CD14-positive monocyte (primary cell): Measurements from ENCODE around the gene GLS. TPM values are rescaled to one million over a fixed set of nuclear protein-coding genes. Genes with fewer than 3 reads are reported as not detected.

Experiments
- DNase-seq, 3 donors: peaks; one replicate each; pipeline ENCODE4 v3.0.0-alpha.2; 2011 to 2022
- H2AFZ ChIP-seq: 2 replicates; pipeline ENCODE4 v1.6.0; 2012; ENCODE audit warnings: mild to moderate bottlenecking, low read depth, low read length, inconsistent platforms; ENCODE audit not compliant: insufficient read depth, poor library complexity, severe bottlenecking
- H3K27ac ChIP-seq, 2 donors: 1 replicate in 1 of 2; 2 replicates in 1 of 2; pipeline ENCODE4 v1.5.1; 2012 to 2013; ENCODE audit warnings: low read length in 2 of 2, control low read depth in 1 of 2, inconsistent platforms in 1 of 2, low read depth in 1 of 2, mild to moderate bottlenecking in 1 of 2
- H3K27me3 ChIP-seq, 2 donors: one replicate each; pipeline versions ENCODE4 v1.6.0 to v1.6.1; 2011 to 2013; ENCODE audit warnings: low read length in 2 of 2; ENCODE audit not compliant: control insufficient read depth in 2 of 2, insufficient read depth in 2 of 2
- H3K36me3 ChIP-seq, 2 donors: replicated peaks in 1 of 2; 1 replicate in 1 of 2; 2 replicates in 1 of 2; pipeline versions ENCODE4 v1.5.1 to v1.6.1; 2012 to 2013; ENCODE audit warnings: low read length in 2 of 2, control low read depth in 1 of 2, inconsistent platforms in 1 of 2, mild to moderate bottlenecking in 1 of 2; ENCODE audit not compliant: insufficient read depth in 2 of 2, control insufficient read depth in 1 of 2
- H3K4me1 ChIP-seq, 2 donors: 1 replicate in 1 of 2; 2 replicates in 1 of 2; pipeline versions ENCODE4 v1.5.1 to v1.6.1; 2012 to 2013; ENCODE audit warnings: low read length in 2 of 2, control low read depth in 1 of 2, inconsistent platforms in 1 of 2, mild to moderate bottlenecking in 1 of 2, moderate library complexity in 1 of 2; ENCODE audit not compliant: insufficient read depth in 2 of 2, control insufficient read depth in 1 of 2
- H3K4me2 ChIP-seq: replicated peaks from 2 replicates; pipeline ENCODE3; 2012; ENCODE audit warnings: low read length, moderate library complexity, mild to moderate bottlenecking; ENCODE audit not compliant: poor library complexity, severe bottlenecking; ENCODE audit errors: extremely low read depth
- H3K4me3 ChIP-seq, 3 experiments: fragments of 200-600 bp in 1 of 3; sonication (generic) in 1 of 3; replicated peaks in 1 of 3; 1 replicate in 2 of 3; 2 replicates in 1 of 3; pipeline ENCODE4 v1.5.1; 2011 to 2013; ENCODE audit warnings: low read length in 3 of 3, mild to moderate bottlenecking in 3 of 3, control low read depth in 2 of 3, low read depth in 2 of 3, inconsistent platforms in 1 of 3, moderate library complexity in 1 of 3
- H3K79me2 ChIP-seq: 2 replicates; pipeline ENCODE4 v1.6.0; 2012; ENCODE audit warnings: mild to moderate bottlenecking, control low read depth, inconsistent platforms, low read length, moderate library complexity; ENCODE audit not compliant: insufficient read depth
- H3K9ac ChIP-seq: 2 replicates; pipeline ENCODE4 v1.6.0; 2017; ENCODE audit warnings: low read length, mild to moderate bottlenecking; ENCODE audit not compliant: insufficient read depth, poor library complexity, severe bottlenecking
- H3K9me3 ChIP-seq, 2 donors: replicated peaks in 1 of 2; 1 replicate in 1 of 2; 2 replicates in 1 of 2; pipeline versions ENCODE4 v1.5.1 to v1.6.1; 2012 to 2013; ENCODE audit warnings: low read length in 2 of 2, control low read depth in 1 of 2; ENCODE audit not compliant: control insufficient read depth in 1 of 2, insufficient read depth in 1 of 2
- H4K20me1 ChIP-seq: 2 replicates; pipeline ENCODE4 v1.6.0; 2012; ENCODE audit warnings: mild to moderate bottlenecking, low read length, control low read depth, moderate library complexity; ENCODE audit not compliant: insufficient read depth
- H3K27ac Mint-ChIP-seq, 7 donors: one replicate each; pipeline ENCODE4 v1.8.0; 2020; ENCODE audit warnings: mild to moderate bottlenecking in 7 of 7, mixed read lengths in 7 of 7, moderate library complexity in 6 of 7, inconsistent platforms in 2 of 7
- H3K27me3 Mint-ChIP-seq, 3 donors: one replicate each; pipeline ENCODE4 v1.8.0; 2021 to 2022; ENCODE audit warnings: low read depth in 3 of 3, mild to moderate bottlenecking in 3 of 3, mixed read lengths in 3 of 3, moderate library complexity in 3 of 3, inconsistent platforms in 1 of 3
- H3K36me3 Mint-ChIP-seq, 2 donors: one replicate each; pipeline ENCODE4 v1.8.0; 2020; ENCODE audit warnings: mixed read lengths in 2 of 2, inconsistent platforms in 1 of 2, mild to moderate bottlenecking in 1 of 2
- H3K4me1 Mint-ChIP-seq: one replicate; pipeline ENCODE4 v1.8.0; 2020; ENCODE audit warnings: mild to moderate bottlenecking, mixed read lengths
- H3K4me3 Mint-ChIP-seq, 2 donors: one replicate each; pipeline ENCODE4 v1.8.0; 2020; ENCODE audit warnings: mild to moderate bottlenecking in 2 of 2, mixed read lengths in 2 of 2, moderate library complexity in 1 of 2
- H3K9me3 Mint-ChIP-seq, 7 donors: one replicate each; pipeline ENCODE4 v1.8.0; 2020 to 2022; ENCODE audit warnings: mixed read lengths in 7 of 7, mild to moderate bottlenecking in 6 of 7, moderate library complexity in 6 of 7, inconsistent platforms in 2 of 7
- WGBS: methylation state at CpG from one replicate; pipeline ENCODE4 v1.1.5; 2013; ENCODE audit warnings: missing lambda C conversion rate; ENCODE audit not compliant: insufficient coverage; 5-methylcytosine and 5-hydroxymethylcytosine counted together
- intact Hi-C, 2 donors: fragments of 100-400 bp; cut with micrococcal nuclease; formaldehyde crosslinking; loops; one replicate each; pipeline versions ENCODE4 v1.15.0 to v1.15.1; 2023
- polyA plus RNA-seq, 3 donors: library from polyadenylated mRNA; depleted of rRNA in 1 of 3; unstranded in 2 of 3; stranded (reverse) in 1 of 3; fragments of 300-500 nt in 2 of 3; fragments of >200 nt in 1 of 3; fragmentation: Illumina TruSeq in 2 of 3; gene quantifications; 1 replicate in 2 of 3; 2 replicates in 1 of 3; pipeline ENCODE4 v1.2.3, GENCODE V29; 2012 to 2021
- TF ChIP-seq, protein P1 (sequence below): fragments of 200-600 bp; IDR thresholded peaks from one replicate; pipeline ENCODE4 v1.8.0; 2022; ENCODE audit warnings: antibody characterized with exemption, mild to moderate bottlenecking

The GLS gene
- polyA plus RNA-seq, 3 donors: 6.0 to 29.5 (median 9.0) TPM

DNA sequence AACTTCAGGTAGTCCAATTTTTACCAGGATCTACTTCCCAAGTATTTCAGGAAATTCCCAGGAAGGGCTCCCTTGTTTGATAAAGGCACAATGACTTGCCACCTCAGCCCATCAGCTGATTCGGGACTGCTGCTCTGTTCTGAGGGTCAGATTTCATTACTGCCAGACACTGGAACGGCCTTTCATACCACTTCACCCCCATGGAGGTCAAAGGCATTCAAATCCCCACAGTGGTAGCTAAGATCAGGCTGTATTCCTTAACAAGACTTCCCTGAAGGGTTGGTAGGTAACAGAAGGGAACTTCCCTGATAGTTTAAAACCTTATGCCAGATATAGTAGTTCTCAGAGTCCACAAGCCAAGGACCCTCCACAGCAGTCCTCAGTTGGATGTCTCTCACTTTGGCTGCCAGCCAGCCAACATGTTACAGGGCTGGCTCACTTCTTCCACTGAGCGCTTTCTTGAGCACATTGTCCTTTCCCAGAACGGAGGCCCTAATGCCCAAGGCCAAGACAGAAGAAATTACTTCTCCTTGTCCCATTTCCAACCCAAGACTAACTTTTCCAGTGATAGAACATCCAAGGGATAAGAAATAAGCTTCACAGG lies 40.0 kb upstream of the GLS start:
- Histone ChIP-seq H3K36me3 (no peaks in the 10 kb centered on the region), H2AFZ (no peak overlapping the region), H3K4me2 (no peak overlapping the region), H3K9ac (no peak overlapping the region), H3K27ac (no peak overlapping the region), H3K4me3 (no peak overlapping the region), H3K27me3 (no peaks in the 10 kb centered on the region), H3K4me1 (no peaks in the 10 kb centered on the region), H4K20me1 (no peaks in the 10 kb centered on the region), H3K9me3 (no peaks in the 10 kb centered on the region), H3K79me2 (no peaks in the 10 kb centered on the region)
- TF ChIP-seq, protein P1, sequence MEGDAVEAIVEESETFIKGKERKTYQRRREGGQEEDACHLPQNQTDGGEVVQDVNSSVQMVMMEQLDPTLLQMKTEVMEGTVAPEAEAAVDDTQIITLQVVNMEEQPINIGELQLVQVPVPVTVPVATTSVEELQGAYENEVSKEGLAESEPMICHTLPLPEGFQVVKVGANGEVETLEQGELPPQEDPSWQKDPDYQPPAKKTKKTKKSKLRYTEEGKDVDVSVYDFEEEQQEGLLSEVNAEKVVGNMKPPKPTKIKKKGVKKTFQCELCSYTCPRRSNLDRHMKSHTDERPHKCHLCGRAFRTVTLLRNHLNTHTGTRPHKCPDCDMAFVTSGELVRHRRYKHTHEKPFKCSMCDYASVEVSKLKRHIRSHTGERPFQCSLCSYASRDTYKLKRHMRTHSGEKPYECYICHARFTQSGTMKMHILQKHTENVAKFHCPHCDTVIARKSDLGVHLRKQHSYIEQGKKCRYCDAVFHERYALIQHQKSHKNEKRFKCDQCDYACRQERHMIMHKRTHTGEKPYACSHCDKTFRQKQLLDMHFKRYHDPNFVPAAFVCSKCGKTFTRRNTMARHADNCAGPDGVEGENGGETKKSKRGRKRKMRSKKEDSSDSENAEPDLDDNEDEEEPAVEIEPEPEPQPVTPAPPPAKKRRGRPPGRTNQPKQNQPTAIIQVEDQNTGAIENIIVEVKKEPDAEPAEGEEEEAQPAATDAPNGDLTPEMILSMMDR: no peak
- peaks cover 3% of the 10 kb centered on the region for H3K4me1 Mint-ChIP-seq
- H3K9me3 Mint-ChIP-seq: no peaks in the 10 kb centered on the region
- no peaks in the 10 kb centered on the region for H3K36me3 Mint-ChIP-seq
- DNase-seq: no peak
- intact Hi-C loops: loop anchor here in 1 of 2 donors (10.0 kb wide), 1 partner anchor 114 kb away; no protein-coding TSS in a partner anchor
- H3K27me3 Mint-ChIP-seq: peaks cover 0 to 2% (median 0%) of the 10 kb centered on the region in 3 donors
- WGBS: 100% methylated on average over 1 of the region's 4 CpGs
- H3K4me3 Mint-ChIP-seq: no peak overlapping the region
- no peak overlapping the region for H3K27ac Mint-ChIP-seq

DNA sequence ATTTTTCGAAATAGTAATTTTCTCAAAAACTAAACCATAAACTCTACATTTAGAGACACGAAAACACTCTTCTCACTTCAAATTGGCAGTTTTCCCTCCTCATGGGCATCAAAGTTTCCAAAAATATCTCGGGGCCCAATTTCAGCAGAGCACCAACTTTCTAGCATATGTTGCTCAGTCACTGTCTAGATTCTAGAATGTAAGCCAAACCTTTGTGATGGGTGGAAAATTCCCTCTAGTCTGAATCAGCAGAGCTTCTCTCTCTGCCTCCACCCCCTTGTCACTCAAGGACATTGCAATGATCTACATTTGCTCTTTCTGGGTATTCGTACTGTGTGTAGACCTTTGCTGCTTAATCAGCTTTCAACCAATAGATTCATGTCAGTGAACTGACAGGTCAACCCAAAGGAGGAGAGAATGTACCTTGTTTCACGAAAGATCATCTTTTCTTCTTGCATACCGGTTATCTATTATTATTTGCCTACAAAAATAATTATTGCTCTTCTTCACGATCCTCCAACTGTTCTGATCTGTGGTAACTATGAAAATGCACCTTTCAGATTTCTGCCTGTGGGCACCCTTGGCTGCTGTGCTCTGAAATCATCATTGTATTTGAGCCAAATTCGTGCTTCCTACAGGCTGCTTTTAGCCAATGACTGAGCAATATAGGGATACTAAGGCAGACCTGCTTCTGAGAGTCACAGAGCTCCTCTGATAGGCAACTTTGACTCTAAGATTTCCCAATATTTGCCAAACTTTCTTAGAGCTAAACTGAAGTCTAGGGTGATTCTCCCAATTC lies 38.7 kb upstream of the GLS start:
- no peak overlapping the region for H3K9ac ChIP-seq
- H3K27me3 ChIP-seq: no peaks in the 10 kb centered on the region
- H3K27ac Mint-ChIP-seq: no peak overlapping the region
- intact Hi-C loops: loop anchor here in 1 of 2 donors (10.0 kb wide), 1 partner anchor 113 kb away; no protein-coding TSS in a partner anchor
- no peaks in the 10 kb centered on the region for H3K9me3 Mint-ChIP-seq
- H3K4me3 Mint-ChIP-seq: no peak overlapping the region
- no peaks in the 10 kb centered on the region for H3K4me1 ChIP-seq
- H3K79me2 ChIP-seq: no peaks in the 10 kb centered on the region
- no peak overlapping the region for H2AFZ ChIP-seq
- DNase-seq: no peak
- 93% methylated on average over 4 of the region's 8 CpGs for WGBS
- no peaks in the 10 kb centered on the region for H3K36me3 ChIP-seq
- no peaks in the 10 kb centered on the region for H3K36me3 Mint-ChIP-seq
- no peaks in the 10 kb centered on the region for H3K9me3 ChIP-seq
- TF ChIP-seq, protein P1: no peak
- peaks cover 3% of the 10 kb centered on the region for H3K4me1 Mint-ChIP-seq
- H3K4me3 ChIP-seq: no peak overlapping the region
- H3K27me3 Mint-ChIP-seq: no peaks in the 10 kb centered on the region
- H3K4me2 ChIP-seq: no peak overlapping the region
- no peaks in the 10 kb centered on the region for H4K20me1 ChIP-seq
- H3K27ac ChIP-seq: no peak overlapping the region
